Type B pancreatic cell (in vitro differentiated cells): ENCODE measurements around the gene OVAAL. TPM values are rescaled to one million over a fixed set of nuclear protein-coding genes. Genes with fewer than 3 reads are reported as not detected.
"Not testable (repeated sequence)": the region's sequence is repeated elsewhere in the genome, so short reads cannot be mapped to it uniquely, and the experiment has no call there.

Source experiments
- DNase-seq: peaks from one replicate; pipeline ENCODE4 v3.0.0; 2021; ENCODE audit warnings: mixed read lengths; ENCODE audit not compliant: unreplicated experiment; ENCODE audit errors: extremely low spot score
- H3K27ac Mint-ChIP-seq: 2 replicates; pipeline ENCODE4 v1.8.0; 2021; ENCODE audit warnings: mild to moderate bottlenecking, mixed read lengths
- H3K27me3 Mint-ChIP-seq: 2 replicates; pipeline ENCODE4 v1.8.0; 2021; ENCODE audit warnings: mixed read lengths
- H3K36me3 Mint-ChIP-seq: 2 replicates; pipeline ENCODE4 v1.8.0; 2021; ENCODE audit warnings: mixed read lengths
- H3K4me1 Mint-ChIP-seq: one replicate; pipeline ENCODE4 v1.8.0; 2021; ENCODE audit warnings: mixed read lengths; ENCODE audit not compliant: unreplicated experiment
- H3K4me3 Mint-ChIP-seq: 2 replicates; pipeline ENCODE4 v1.8.0; 2021; ENCODE audit warnings: mild to moderate bottlenecking, mixed read lengths
- H3K9me3 Mint-ChIP-seq: 2 replicates; pipeline ENCODE4 v1.8.0; 2021; ENCODE audit warnings: mixed read lengths
- total RNA-seq: library from RNA; stranded (reverse); gene quantifications from 2 replicates; pipeline ENCODE4 v1.2.1, GENCODE V29; 2021; ENCODE audit warnings: low replicate concordance
- TF ChIP-seq, protein P1 (sequence below): fragments of 200-600 bp; sonication (generic); conservative IDR thresholded peaks from 2 replicates; pipeline ENCODE4 v1.5.0; 2021; ENCODE audit warnings: antibody characterized with exemption, mild to moderate bottlenecking

OVAAL gene
- total RNA-seq, 1 donor from 2014 or later = not detected

DNA sequence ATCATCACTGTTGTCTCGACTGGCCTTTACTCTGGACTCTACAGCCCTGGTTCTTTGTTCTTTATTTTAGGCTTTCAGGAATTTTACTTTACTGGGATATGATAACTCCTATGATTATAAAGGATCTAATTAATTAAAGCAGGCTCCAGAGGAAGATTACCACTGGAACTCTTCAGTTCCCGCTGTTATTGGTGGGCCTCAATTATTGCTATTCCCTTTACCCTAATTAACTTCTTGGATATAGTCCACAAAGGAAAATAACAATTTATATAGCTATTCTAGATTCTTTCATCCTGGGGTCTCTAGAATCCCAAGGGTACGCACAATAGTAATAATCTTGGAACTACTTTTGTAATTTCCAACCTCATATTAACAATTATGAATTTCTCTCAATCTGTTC lies 8.5 kb upstream of the OVAAL start:
- TF ChIP-seq, protein P1, sequence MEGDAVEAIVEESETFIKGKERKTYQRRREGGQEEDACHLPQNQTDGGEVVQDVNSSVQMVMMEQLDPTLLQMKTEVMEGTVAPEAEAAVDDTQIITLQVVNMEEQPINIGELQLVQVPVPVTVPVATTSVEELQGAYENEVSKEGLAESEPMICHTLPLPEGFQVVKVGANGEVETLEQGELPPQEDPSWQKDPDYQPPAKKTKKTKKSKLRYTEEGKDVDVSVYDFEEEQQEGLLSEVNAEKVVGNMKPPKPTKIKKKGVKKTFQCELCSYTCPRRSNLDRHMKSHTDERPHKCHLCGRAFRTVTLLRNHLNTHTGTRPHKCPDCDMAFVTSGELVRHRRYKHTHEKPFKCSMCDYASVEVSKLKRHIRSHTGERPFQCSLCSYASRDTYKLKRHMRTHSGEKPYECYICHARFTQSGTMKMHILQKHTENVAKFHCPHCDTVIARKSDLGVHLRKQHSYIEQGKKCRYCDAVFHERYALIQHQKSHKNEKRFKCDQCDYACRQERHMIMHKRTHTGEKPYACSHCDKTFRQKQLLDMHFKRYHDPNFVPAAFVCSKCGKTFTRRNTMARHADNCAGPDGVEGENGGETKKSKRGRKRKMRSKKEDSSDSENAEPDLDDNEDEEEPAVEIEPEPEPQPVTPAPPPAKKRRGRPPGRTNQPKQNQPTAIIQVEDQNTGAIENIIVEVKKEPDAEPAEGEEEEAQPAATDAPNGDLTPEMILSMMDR = no peak
- Mint-ChIP-seq H3K4me3 (no peak overlapping the region), H3K27me3 (no peaks in the 10 kb centered on the region), H3K9me3 (no peaks in the 10 kb centered on the region), H3K36me3 (no peaks in the 10 kb centered on the region), H3K4me1 (peaks cover 9% of the 10 kb centered on the region), H3K27ac (no peak overlapping the region)
- DNase-seq = no peak

DNA sequence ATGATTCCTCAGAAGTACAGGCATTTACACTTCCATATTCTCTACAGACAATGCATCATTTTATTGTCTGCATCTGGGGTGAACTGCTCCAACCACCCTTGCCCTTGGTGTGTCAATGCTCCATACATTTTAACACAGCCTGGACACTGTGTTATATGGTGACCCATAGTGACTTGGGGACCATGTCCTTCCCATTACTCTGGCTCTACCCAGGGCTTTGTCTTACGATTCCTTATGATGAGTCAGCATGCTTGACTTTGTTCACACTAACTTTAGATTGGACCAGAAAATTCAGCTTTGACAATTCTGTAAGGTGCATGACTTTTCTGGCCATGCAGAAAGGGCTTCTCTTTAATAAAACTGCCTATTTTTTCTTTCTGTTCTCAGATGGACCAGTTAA lies 6.8 kb upstream of the OVAAL start:
- Mint-ChIP-seq H3K36me3 (no peaks in the 10 kb centered on the region), H3K27ac (no peak overlapping the region), H3K4me3 (no peak overlapping the region), H3K4me1 (peaks cover 8% of the 10 kb centered on the region), H3K27me3 (no peaks in the 10 kb centered on the region), H3K9me3 (no peaks in the 10 kb centered on the region)
- TF ChIP-seq, protein P1 = no peak
- DNase-seq = no peak

DNA sequence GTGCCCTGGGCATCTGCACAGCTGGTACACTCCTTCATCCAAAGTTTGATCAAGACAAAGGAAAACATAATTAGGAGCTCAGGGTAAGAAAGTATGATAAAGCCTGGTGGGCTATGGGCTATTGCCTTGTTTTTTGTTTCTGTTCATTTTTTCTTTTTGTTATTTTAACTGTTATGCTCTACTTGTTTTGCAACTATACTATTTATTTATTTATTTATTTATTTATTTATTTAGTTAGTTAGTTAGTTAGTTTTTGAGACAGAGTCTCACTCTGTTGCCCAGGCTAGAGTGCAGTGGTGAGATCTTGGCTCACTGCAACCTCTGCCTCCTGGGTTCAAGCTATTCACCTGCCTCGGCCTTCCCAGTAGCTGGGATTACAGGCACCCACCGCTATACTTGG lies 5.7 kb upstream of the OVAAL start:
- not testable (repeated sequence) for H3K4me1 Mint-ChIP-seq, H3K9me3 Mint-ChIP-seq, H3K4me3 Mint-ChIP-seq, DNase-seq, H3K27me3 Mint-ChIP-seq, H3K27ac Mint-ChIP-seq, H3K36me3 Mint-ChIP-seq

DNA sequence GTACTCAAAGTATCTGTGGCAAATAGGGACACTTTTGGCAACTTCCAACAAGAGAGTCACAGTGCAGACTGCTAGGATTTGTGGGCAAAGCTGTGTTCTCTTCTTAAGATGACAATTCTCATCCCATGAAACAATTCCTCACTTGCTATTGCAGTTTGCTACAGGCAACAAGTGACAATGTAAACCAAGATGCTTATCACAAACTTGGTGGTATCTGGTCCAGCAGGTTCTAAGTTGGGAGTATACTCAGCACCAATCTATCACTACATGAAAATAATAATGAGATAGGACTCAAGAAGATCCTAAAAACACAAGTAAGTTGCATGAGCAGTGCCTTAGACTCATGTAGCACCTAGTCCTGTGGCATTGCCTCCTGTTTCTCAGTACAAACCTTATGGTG lies 3.4 kb upstream of the OVAAL start:
- Mint-ChIP-seq H3K36me3 (no peaks in the 10 kb centered on the region), H3K4me3 (peak overlapping the region; percentile 50), H3K9me3 (peaks cover 6% of the 10 kb centered on the region), H3K27ac (no peak overlapping the region), H3K4me1 (no peaks in the 10 kb centered on the region), H3K27me3 (no peaks in the 10 kb centered on the region)
- no peak for DNase-seq
- TF ChIP-seq, protein P1 = no peak

DNA sequence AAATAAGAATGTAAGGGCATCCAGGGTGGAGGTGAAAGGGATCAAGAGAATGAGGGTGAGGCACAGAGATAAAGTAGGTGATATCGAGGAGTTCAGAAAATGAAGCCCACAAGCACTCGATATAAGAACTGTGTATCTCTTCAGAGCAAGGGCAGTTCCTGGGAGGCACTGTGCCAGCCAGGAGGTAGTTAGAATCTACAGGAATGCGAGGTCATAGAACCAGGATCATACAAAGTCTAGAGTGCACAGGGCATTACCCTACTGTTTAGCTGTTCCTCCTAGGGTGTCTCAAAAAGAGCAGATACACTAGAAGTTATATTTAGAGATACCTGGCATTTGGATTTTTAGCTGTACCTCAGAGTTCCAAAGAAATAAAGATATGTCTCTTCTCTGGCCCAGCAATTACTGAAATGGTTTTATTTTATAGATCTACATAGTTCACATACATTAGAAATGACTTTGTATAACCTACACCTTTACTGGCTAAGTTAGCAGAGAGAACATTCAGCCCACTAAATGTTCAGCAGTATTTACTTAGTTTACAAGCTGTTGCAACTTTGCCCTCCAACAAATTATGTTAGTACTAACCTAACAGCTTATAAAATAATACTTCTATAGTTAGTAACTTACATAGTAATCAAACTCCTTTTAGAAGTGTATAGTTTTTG lies 1.6 kb downstream of the OVAAL start:
- H3K4me3 Mint-ChIP-seq = no peak overlapping the region
- H3K9me3 Mint-ChIP-seq = peaks cover 10% of the 10 kb centered on the region
- DNase-seq = no peak
- H3K27me3 Mint-ChIP-seq = no peaks in the 10 kb centered on the region
- peaks cover 6% of the 10 kb centered on the region for H3K4me1 Mint-ChIP-seq
- no peak overlapping the region for H3K27ac Mint-ChIP-seq
- no peaks in the 10 kb centered on the region for H3K36me3 Mint-ChIP-seq
- TF ChIP-seq, protein P1 = no peak

DNA sequence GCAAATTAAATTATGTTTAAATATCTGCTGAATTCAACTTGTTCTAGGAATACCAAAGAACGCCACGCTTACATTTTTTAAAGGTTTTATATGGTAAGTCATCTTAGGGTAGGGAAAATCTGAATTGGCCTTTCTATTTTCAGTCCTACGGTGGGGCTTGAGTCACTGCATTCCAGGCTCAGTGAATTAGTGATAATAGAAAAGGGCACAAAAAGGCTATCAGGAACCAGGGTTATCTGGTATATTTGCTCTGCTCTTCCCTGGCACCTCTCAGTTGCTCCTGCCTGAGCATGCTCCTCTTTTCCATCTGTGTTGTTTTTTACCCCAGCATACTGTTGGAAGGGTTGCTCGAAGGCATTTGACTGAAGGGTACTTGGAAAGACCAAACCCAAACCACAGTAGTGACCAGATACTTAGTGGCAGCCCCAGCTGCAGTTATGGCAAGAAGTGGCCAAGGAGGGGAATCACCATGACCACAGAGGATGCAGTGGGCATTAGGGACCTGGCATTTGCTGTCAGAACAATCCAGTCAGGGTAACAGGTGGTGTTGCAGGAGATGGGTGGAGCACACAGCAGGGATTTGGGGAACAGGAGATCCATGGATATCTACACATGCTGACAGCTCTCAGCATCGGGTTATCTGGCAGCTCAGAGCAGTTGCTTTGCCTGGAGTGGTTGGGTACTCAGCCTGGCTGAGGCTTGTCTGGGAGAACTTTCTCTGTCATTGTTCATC lies 2.3 kb downstream of the OVAAL start:
- Mint-ChIP-seq H3K9me3 (peaks cover 10% of the 10 kb centered on the region), H3K27ac (no peak overlapping the region), H3K36me3 (no peaks in the 10 kb centered on the region), H3K27me3 (no peaks in the 10 kb centered on the region), H3K4me3 (no peak overlapping the region), H3K4me1 (peaks cover 6% of the 10 kb centered on the region)
- DNase-seq = no peak
- TF ChIP-seq, protein P1 = no peak
